NCI-H345 treated with DMSO at 0.1 percent for 48 hours (cell line): ENCODE results near the gene PRPF18.

ENCODE experiments used
- DNase-seq: peaks from one replicate; lab custom pipeline; 2025; ENCODE audit not compliant: unreplicated experiment; lab: John Stamatoyannopoulos, UW

The PRPF18 gene

GRCh38 chr10:13668126-13668525 lies 81.4 kb downstream of the PRPF18 start:
- DNase-seq: no peak

- DNase-seq: no peak
These were observed 82.6 kb downstream of the PRPF18 start for GRCh38 chr10:13669182-13669855.

GRCh38 chr10:13669901-13670300 lies 83.1 kb downstream of the PRPF18 start:
- no peak for DNase-seq

- no peak for DNase-seq
These were observed 83.5 kb downstream of the PRPF18 start for GRCh38 chr10:13670311-13670710.

GRCh38 chr10:13671904-13672303 lies 85.1 kb downstream of the PRPF18 start:
- DNase-seq: no peak

- no peak for DNase-seq
These were observed 85.8 kb downstream of the PRPF18 start for GRCh38 chr10:13672548-13672947.

GRCh38 chr10:13673156-13673555 lies 86.4 kb downstream of the PRPF18 start:
- no peak for DNase-seq

GRCh38 chr10:13674645-13675588 lies 88.2 kb downstream of the PRPF18 start:
- DNase-seq: no peak

GRCh38 chr10:13678101-13678843 lies 91.5 kb downstream of the PRPF18 start:
- DNase-seq: no peak
